D721Med (cell line): Measurements from ENCODE around the gene FAAP20.

Experiments used
- DNase-seq: peaks from one replicate; pipeline ENCODE4 v3.0.0; 2011; ENCODE audit warnings: low spot score; ENCODE audit not compliant: insufficient read length
- FAIRE-seq: peaks from 2 replicates; lab custom pipeline; 2011; peaks lifted over from hg19 to GRCh38; lab: Jason Lieb, UNC
- TF ChIP-seq, protein P1 (sequence below): IDR thresholded peaks from 2 replicates; pipeline ENCODE4 v1.5.1; 2012; ENCODE audit warnings: mild to moderate bottlenecking, control low read depth; ENCODE audit not compliant: insufficient read depth; ENCODE audit errors: missing control alignments

Gene FAAP20

DNA sequence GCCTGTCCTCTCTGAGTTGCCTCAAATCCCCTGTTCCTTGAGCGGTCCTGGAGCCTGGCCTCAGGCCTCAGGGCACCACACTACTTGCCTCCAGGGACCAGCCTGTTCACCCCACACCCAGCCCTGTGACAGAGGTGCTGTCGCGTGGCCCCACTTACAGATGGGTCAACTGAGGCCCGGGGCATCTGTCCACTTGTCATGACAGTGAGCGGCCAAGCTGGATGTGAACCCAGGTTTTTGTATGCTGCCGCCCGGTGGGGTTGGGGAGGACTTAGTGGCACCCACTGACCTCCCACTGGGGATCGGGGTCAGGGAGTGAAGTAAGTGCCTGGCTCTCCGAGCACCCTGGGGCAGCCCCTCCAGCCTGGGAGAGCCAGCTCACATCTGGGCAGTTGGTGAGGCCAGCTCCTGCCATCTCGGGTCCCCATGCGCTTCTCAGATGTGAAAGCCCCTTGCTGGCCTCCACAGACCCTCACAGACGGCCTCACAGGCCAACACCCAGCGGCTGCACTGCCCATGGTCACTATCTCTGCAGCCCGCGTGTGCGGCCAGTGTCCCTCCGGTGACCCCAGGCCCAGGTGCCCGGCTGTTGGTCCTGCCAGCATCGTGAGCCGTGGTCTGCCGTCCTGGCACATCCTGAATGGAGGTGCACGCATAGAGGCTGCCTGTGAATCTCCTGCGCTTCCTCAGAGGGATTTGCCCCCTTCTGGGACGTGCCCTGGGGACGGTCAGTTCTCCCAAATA, 9.3 kb upstream of the FAAP20 start:
- TF ChIP-seq, protein P1, sequence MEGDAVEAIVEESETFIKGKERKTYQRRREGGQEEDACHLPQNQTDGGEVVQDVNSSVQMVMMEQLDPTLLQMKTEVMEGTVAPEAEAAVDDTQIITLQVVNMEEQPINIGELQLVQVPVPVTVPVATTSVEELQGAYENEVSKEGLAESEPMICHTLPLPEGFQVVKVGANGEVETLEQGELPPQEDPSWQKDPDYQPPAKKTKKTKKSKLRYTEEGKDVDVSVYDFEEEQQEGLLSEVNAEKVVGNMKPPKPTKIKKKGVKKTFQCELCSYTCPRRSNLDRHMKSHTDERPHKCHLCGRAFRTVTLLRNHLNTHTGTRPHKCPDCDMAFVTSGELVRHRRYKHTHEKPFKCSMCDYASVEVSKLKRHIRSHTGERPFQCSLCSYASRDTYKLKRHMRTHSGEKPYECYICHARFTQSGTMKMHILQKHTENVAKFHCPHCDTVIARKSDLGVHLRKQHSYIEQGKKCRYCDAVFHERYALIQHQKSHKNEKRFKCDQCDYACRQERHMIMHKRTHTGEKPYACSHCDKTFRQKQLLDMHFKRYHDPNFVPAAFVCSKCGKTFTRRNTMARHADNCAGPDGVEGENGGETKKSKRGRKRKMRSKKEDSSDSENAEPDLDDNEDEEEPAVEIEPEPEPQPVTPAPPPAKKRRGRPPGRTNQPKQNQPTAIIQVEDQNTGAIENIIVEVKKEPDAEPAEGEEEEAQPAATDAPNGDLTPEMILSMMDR, result no peak
- DNase-seq, result no peak
- no peak for FAIRE-seq

DNA sequence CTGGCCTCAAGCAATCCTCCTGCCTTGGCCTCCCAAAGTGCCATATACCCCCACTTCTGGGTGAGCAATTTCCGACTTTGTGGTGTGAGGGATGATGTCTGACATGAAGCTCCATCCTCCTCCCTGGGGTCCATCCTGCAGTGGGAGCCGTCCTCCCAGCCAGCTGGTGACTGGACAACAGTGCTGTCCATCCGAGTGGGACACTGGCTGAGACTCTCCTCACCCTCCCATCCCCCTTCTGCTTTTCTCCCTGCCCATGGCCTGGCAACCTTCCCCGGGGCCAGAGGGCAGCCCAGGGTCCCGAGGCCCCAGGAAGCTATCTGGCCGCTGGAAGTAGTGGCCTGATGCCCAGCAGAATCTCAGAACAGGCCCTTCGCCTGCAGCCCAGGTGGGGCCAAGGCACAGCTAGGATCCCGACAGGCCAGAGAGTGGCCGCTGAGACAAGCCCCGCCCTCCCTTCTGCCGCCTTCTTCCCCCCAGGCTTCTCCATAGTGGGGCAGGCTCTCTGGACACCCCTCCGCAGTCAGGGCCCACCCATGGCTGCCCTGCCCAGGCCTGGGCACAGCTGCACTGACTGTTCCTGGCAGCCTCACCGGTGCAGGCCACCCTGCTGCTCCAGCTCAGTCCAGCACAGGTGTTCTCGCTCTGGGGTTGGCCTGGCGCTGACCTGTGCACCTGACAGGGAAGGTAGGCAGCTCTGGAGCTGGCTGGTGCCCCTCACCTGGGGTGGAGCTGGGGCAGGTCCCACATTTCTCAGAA, 8.4 kb upstream of the FAAP20 start:
- no peak for FAIRE-seq
- DNase-seq, result no peak
- TF ChIP-seq, protein P1, result no peak

DNA sequence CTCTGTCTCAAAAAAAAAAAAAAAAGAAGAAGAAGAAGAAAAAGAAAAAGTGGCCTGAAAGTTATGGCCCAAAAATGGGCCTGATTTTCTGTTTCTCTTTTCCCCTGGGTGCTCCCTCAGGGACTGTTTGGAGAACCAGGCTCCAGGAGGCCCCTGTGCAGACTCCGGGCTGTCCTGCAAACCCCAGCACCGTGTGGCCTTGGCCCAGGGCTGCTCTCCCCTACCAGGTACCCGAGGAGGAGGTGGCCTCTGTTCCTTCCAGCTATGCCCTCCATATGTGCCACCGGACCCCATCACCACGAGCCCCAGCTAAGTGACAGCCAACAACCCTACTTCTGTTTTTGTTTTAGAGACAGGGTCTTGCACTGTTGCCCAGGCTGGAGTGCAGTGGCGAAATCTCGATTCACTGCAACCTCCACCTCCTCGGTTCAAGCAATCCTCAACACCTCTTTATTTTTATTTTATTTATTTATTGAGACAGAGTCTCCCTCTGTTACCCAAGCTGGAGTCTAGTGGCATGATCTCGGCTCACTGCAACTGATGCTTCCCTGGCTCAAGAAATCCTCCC, 7.5 kb upstream of the FAAP20 start:
- DNase-seq, result no peak
- FAIRE-seq, result no peak
- TF ChIP-seq, protein P1, result no peak

DNA sequence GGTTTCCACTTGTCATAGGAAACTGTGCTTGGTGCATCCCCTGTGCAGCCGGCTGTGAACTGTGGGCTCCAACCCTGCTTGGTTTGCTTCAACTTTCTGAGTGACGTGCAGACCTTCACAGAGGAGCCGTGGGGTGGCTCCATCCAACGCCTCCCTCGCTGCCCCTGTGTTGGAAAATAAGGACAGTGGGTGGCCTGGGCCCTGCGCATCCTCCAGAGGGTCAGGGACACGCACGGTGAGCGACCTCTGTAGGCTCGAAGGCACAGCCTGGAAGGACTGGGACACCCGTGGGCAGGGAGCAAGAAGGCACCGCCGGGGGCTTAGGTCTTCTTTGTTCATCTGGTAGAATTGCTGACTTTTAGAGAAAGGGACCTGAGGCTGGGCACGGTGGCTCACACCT, 6.5 kb upstream of the FAAP20 start:
- TF ChIP-seq, protein P1, result no peak
- FAIRE-seq (no peak), DNase-seq (no peak)

DNA sequence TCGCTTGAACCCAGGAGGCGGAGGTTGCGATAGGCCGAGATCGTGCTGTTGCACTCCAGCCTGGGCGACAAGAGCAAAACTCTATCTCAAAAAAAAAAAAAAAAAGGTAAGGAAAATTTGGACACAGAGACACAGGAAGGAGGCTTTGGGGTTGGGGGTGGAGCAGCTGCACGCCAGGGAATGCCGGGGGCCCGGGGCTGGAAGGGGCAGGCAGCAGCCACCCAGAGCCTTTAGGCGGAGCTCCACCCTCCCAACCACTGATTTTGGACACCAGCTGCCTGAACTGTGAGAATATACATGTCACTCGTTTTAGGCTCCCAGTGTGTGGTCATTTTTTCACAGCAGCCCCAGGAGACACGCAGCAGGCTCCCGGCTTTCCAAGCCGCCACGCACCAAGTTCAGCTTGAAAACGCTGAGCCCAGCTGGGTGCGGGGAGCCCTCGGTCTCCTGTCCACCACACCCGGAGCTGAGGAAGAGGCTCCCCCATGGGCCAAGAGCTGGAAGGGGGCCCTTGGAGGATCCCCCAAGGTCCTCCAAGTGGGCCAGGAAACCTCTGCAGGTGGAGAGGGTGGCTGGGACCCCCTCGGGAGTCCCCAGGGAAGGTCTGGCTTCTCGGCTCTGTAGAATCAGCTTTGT, 5.9 kb upstream of the FAAP20 start:
- no peak for FAIRE-seq
- no peak for DNase-seq

DNA sequence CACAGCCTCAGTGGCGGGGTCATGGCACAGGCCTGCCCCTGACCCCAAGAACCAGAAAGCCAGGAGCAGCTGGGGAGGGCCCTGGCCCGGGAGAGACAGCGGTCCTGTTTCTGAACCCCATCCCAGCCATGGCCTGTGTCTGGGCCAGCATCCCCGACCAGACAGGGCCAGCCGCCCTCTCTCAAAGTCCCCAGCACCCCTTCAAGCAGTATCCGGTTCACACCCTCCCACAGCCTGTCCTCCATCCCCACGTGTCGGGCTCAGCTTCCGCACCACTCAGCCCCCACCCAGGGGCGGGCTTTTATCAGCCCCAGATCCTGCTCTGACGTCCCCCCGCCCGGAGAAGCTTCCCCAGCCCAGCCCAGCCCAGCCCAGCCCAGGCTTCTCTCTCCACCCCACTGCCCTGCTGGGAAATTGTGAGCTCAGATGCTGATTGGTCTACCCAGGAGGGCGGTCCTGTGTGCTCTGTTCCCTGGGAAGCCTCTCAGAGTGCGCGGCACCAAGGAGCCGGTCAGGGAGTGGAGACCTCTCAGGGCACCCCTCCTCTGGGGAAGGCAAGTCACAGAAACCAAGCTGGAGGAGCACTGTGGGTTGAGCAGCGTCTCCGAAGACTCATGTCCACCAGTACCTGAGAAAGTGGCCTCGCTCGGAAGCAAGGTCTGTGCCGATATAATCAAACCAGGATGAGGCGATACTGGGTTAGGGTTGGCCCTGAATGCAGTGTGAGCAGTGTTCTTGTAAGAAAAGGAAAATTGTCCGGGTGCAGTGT, 4.7 kb upstream of the FAAP20 start:
- DNase-seq (peak; percentile 83), FAIRE-seq (no peak)
- TF ChIP-seq, protein P1, result no peak

More for the DNA sequence above, 5.9 kb upstream of the FAAP20 start:
- TF ChIP-seq, protein P1, result no peak
